ENCODE measurements around the gene SLCO6A1.

SLCO6A1 gene

GRCh38 chr5:102414448-102414847 lies 84.4 kb downstream of the SLCO6A1 start:
- TF ChIP-seq CTCF (IDR thresholded peaks at IDR 0.05; ENCODE audit: low read depth, low read length) = no peak
- no peak for DNase-seq (ENCODE audit: low read depth, low spot score)
- in situ Hi-C loops (cut with HindIII; ENCODE audit: low sequenced_read_pairs) = no loop called here
- no peak overlapping the region for H3K4me3 ChIP-seq (ENCODE audit: low read depth, low read length)

- no peak overlapping the region for H3K4me3 ChIP-seq (ENCODE audit: low read depth, low read length)
- DNase-seq (ENCODE audit: low read depth, low spot score) = no peak
- in situ Hi-C loops (cut with HindIII; ENCODE audit: low sequenced_read_pairs) = no loop called here
- no peak for TF ChIP-seq CTCF (IDR thresholded peaks at IDR 0.05; ENCODE audit: low read depth, low read length)
Observed at GRCh38 chr5:102388235-102388634, 110.6 kb downstream of the SLCO6A1 start.

GRCh38 chr5:102385365-102385764 lies 113.4 kb downstream of the SLCO6A1 start:
- in situ Hi-C loops (cut with HindIII; ENCODE audit: low sequenced_read_pairs) = no loop called here
- DNase-seq (ENCODE audit: low read depth, low spot score) = no peak
- no peak overlapping the region for H3K4me3 ChIP-seq (ENCODE audit: low read depth, low read length)
- TF ChIP-seq CTCF (IDR thresholded peaks at IDR 0.05; ENCODE audit: low read depth, low read length) = no peak

- in situ Hi-C loops (cut with HindIII; ENCODE audit: low sequenced_read_pairs) = no loop called here
- TF ChIP-seq CTCF (IDR thresholded peaks at IDR 0.05; ENCODE audit: low read depth, low read length) = no peak
- no peak for DNase-seq (ENCODE audit: low read depth, low spot score)
- H3K4me3 ChIP-seq (ENCODE audit: low read depth, low read length) = no peak overlapping the region
Observed at GRCh38 chr5:102380174-102380573, 118.6 kb downstream of the SLCO6A1 start.

GRCh38 chr5:102375876-102376275 lies 122.9 kb downstream of the SLCO6A1 start:
- H3K4me3 ChIP-seq (ENCODE audit: low read depth, low read length) = no peak overlapping the region
- no peak for TF ChIP-seq CTCF (IDR thresholded peaks at IDR 0.05; ENCODE audit: low read depth, low read length)
- in situ Hi-C loops (cut with HindIII; ENCODE audit: low sequenced_read_pairs) = no loop called here
- no peak for DNase-seq (ENCODE audit: low read depth, low spot score)

GRCh38 chr5:102375272-102375671 lies 123.5 kb downstream of the SLCO6A1 start:
- DNase-seq (ENCODE audit: low read depth, low spot score) = no peak
- in situ Hi-C loops (cut with HindIII; ENCODE audit: low sequenced_read_pairs) = no loop called here

More at GRCh38 chr5:102375272-102375671, 123.5 kb downstream of the SLCO6A1 start:
- no peak for TF ChIP-seq CTCF (IDR thresholded peaks at IDR 0.05; ENCODE audit: low read depth, low read length)
- H3K4me3 ChIP-seq (ENCODE audit: low read depth, low read length) = no peak overlapping the region
